Measurements from ENCODE around the gene C4orf51.

C4orf51 gene

DNA sequence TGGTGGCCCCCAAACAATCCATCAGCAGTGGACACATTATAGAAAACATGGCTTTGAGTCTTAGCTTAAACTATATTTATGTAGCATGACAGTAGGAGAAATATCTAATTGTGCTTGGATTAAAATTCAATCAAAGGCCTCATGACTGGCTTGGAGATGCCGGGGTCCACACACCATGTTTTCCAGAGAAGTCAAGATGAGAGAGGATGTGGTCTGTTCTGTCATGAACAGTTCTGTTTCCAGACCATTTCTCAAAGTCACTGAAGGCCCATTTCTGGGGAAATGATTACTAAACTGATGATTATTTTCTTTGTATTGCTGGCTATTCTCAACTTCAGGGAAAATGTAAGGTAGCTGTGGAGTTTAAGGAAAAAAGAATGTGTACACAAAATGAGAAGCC lies 76.3 kb downstream of the C4orf51 start:
- H3K27me3 ChIP-seq (ENCODE audit: insufficient read depth, poor library complexity, severe bottlenecking), result no peaks in the 10 kb centered on the region
- H3K27ac ChIP-seq (replicated peaks), result no peak overlapping the region
- DNase-seq (ENCODE audit: low read depth in 1 of 2, low spot score in 1 of 2), result no peak
- TF ChIP-seq, protein P1, sequence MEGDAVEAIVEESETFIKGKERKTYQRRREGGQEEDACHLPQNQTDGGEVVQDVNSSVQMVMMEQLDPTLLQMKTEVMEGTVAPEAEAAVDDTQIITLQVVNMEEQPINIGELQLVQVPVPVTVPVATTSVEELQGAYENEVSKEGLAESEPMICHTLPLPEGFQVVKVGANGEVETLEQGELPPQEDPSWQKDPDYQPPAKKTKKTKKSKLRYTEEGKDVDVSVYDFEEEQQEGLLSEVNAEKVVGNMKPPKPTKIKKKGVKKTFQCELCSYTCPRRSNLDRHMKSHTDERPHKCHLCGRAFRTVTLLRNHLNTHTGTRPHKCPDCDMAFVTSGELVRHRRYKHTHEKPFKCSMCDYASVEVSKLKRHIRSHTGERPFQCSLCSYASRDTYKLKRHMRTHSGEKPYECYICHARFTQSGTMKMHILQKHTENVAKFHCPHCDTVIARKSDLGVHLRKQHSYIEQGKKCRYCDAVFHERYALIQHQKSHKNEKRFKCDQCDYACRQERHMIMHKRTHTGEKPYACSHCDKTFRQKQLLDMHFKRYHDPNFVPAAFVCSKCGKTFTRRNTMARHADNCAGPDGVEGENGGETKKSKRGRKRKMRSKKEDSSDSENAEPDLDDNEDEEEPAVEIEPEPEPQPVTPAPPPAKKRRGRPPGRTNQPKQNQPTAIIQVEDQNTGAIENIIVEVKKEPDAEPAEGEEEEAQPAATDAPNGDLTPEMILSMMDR (IDR thresholded peaks at IDR 0.05; ENCODE audit: insufficient read depth, low read length), result no peak
- TF ChIP-seq SPI1 (IDR thresholded peaks at IDR 0.05; ENCODE audit: borderline replicate concordance, low read depth) (no peak), POLR2AphosphoS5 (IDR thresholded peaks at IDR 0.05; ENCODE audit: low read depth) (no peak), GABPA (IDR thresholded peaks at IDR 0.05; ENCODE audit: low read depth) (no peak)
- TF ChIP-seq, protein P2, sequence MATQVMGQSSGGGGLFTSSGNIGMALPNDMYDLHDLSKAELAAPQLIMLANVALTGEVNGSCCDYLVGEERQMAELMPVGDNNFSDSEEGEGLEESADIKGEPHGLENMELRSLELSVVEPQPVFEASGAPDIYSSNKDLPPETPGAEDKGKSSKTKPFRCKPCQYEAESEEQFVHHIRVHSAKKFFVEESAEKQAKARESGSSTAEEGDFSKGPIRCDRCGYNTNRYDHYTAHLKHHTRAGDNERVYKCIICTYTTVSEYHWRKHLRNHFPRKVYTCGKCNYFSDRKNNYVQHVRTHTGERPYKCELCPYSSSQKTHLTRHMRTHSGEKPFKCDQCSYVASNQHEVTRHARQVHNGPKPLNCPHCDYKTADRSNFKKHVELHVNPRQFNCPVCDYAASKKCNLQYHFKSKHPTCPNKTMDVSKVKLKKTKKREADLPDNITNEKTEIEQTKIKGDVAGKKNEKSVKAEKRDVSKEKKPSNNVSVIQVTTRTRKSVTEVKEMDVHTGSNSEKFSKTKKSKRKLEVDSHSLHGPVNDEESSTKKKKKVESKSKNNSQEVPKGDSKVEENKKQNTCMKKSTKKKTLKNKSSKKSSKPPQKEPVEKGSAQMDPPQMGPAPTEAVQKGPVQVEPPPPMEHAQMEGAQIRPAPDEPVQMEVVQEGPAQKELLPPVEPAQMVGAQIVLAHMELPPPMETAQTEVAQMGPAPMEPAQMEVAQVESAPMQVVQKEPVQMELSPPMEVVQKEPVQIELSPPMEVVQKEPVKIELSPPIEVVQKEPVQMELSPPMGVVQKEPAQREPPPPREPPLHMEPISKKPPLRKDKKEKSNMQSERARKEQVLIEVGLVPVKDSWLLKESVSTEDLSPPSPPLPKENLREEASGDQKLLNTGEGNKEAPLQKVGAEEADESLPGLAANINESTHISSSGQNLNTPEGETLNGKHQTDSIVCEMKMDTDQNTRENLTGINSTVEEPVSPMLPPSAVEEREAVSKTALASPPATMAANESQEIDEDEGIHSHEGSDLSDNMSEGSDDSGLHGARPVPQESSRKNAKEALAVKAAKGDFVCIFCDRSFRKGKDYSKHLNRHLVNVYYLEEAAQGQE (IDR thresholded peaks at IDR 0.05; ENCODE audit: insufficient replicate concordance, low read depth), result no peak
- H3K4me3 ChIP-seq (replicated peaks; ENCODE audit: insufficient read depth, low read length), result no peak overlapping the region

DNA sequence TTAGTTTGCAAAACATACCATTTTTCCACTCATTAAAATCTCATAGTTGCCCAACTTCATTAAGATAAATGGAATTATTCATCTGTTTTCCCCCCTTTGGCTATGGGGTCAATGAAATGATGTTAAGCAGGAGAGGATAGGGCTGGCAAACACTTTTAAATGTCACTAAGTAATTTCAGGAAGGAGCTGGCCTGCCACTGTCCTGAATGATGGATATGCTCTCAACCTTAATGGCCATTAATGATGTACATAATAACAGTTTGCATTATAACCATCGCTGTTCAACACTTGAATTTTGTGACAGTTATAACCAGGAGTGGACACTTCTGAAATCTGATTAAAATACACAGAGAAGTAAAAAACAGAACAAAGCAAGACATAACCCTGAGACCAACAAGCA lies 77.2 kb downstream of the C4orf51 start:
- DNase-seq (ENCODE audit: low read depth in 1 of 2, low spot score in 1 of 2), result no peak
- no peak overlapping the region for H3K27ac ChIP-seq (replicated peaks)
- no peaks in the 10 kb centered on the region for H3K27me3 ChIP-seq (ENCODE audit: insufficient read depth, poor library complexity, severe bottlenecking)
- TF ChIP-seq POLR2AphosphoS5 (IDR thresholded peaks at IDR 0.05; ENCODE audit: low read depth) (no peak), GABPA (IDR thresholded peaks at IDR 0.05; ENCODE audit: low read depth) (no peak), SPI1 (IDR thresholded peaks at IDR 0.05; ENCODE audit: borderline replicate concordance, low read depth) (no peak)
- TF ChIP-seq, protein P1 (IDR thresholded peaks at IDR 0.05; ENCODE audit: insufficient read depth, low read length), result no peak
- TF ChIP-seq, protein P2 (IDR thresholded peaks at IDR 0.05; ENCODE audit: insufficient replicate concordance, low read depth), result no peak
- H3K4me3 ChIP-seq (replicated peaks; ENCODE audit: insufficient read depth, low read length), result no peak overlapping the region

DNA sequence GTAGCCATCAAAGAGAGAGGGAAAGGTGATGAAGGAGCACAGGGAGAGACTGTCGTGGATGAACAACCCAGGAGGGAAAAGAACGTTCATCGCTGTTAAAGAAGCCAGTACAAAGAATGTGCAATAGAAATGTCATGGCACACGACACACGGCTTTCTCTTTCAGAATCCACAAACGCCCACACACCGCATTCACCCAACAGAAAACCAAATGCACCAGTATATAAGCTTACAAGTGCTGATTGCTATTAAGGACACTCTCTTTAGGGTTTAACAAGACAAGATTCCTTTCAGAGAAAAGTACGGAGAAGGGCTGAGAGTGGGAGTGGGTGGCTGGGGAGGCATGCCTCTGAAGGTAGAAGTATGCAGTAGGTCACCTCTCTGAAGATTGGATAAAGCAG lies 80.2 kb downstream of the C4orf51 start:
- no peak for DNase-seq (ENCODE audit: low read depth in 1 of 2, low spot score in 1 of 2)
- TF ChIP-seq, protein P1 (IDR thresholded peaks at IDR 0.05; ENCODE audit: insufficient read depth, low read length), result no peak
- TF ChIP-seq POLR2AphosphoS5 (IDR thresholded peaks at IDR 0.05; ENCODE audit: low read depth) (no peak), SPI1 (IDR thresholded peaks at IDR 0.05; ENCODE audit: borderline replicate concordance, low read depth) (no peak), GABPA (IDR thresholded peaks at IDR 0.05; ENCODE audit: low read depth) (no peak)
- TF ChIP-seq, protein P2 (IDR thresholded peaks at IDR 0.05; ENCODE audit: insufficient replicate concordance, low read depth), result no peak
- H3K27me3 ChIP-seq (ENCODE audit: insufficient read depth, poor library complexity, severe bottlenecking), result no peaks in the 10 kb centered on the region

More for the DNA sequence above, 80.2 kb downstream of the C4orf51 start:
- H3K27ac ChIP-seq (replicated peaks), result no peak overlapping the region
- H3K4me3 ChIP-seq (replicated peaks; ENCODE audit: insufficient read depth, low read length), result no peak overlapping the region
